ENCODE results near the gene TSSK3. TPM values are rescaled to one million over a fixed set of nuclear protein-coding genes. Genes with fewer than 3 reads are reported as not detected.
A peak's percentile ranks its signal among the peaks of the same experiment; 100 is the strongest.

The TSSK3 gene
- total and polyA plus RNA-seq, 9 of the 15 experiments (the other 6 are each of a cell fraction or from before 2014, with no cell fraction given), result 0.27 to 2.8 (median 1.9) TPM

- no peak for TF ChIP-seq MGA (IDR thresholded peaks at IDR 0.05)
- TF ChIP-seq NR1H2 (CRISPR knock-in tag; IDR thresholded peaks at IDR 0.05), result no peak
- TF ChIP-seq, protein P1, sequence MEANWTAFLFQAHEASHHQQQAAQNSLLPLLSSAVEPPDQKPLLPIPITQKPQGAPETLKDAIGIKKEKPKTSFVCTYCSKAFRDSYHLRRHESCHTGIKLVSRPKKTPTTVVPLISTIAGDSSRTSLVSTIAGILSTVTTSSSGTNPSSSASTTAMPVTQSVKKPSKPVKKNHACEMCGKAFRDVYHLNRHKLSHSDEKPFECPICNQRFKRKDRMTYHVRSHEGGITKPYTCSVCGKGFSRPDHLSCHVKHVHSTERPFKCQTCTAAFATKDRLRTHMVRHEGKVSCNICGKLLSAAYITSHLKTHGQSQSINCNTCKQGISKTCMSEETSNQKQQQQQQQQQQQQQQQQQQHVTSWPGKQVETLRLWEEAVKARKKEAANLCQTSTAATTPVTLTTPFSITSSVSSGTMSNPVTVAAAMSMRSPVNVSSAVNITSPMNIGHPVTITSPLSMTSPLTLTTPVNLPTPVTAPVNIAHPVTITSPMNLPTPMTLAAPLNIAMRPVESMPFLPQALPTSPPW (CRISPR knock-in tag; IDR thresholded peaks at IDR 0.05), result no peak
- TF ChIP-seq CBX2 (IDR thresholded peaks at IDR 0.05; ENCODE audit: insufficient read depth, low read length, poor library complexity, severe bottlenecking), result no peak
- peak; percentile 67 for TF ChIP-seq NFIC (IDR thresholded peaks at IDR 0.05)
- TF ChIP-seq ZBTB7A (IDR thresholded peaks at IDR 0.05; ENCODE audit: borderline replicate concordance, control insufficient read depth, low read depth, low read length), result peak; percentile 71; the same call in 1 of the 2 replicates
- no peak for TF ChIP-seq PRDM10 (IDR thresholded peaks at IDR 0.05; ENCODE audit: partially characterized antibody)
- no peak for TF ChIP-seq C11orf30 (IDR thresholded peaks at IDR 0.05; ENCODE audit: low read depth)
- TF ChIP-seq FOXP1 (CRISPR knock-in tag; IDR thresholded peaks at IDR 0.05), result no peak
- no peak for TF ChIP-seq SMAD1 (IDR thresholded peaks at IDR 0.05; ENCODE audit: low read depth, low read length, partially characterized antibody)
- no peak for TF ChIP-seq ERF (CRISPR knock-in tag; IDR thresholded peaks at IDR 0.05)
- TF ChIP-seq ZNF12 (CRISPR knock-in tag; IDR thresholded peaks at IDR 0.05), result no peak
Measured at GRCh38 chr1:32399843-32400242, 37.5 kb downstream of the TSSK3 start (continued).
